Stimulated activated naive CD8-positive, alpha-beta T cell treated with anti-CD3 and anti-CD28 coated beads, Interleukin-15, amount 100 ng/mL, for 72 hours (primary cell): Measurements from ENCODE around the gene XPO5.
A peak's percentile ranks its signal among the peaks of the same experiment; 100 is the strongest.

Experiments
- ATAC-seq: fragments of 150-1000 bp; cut with Tn5 transposase; 2 replicates; pipeline ENCODE4 v1.10.0; 2021; ENCODE audit warnings: mild to moderate bottlenecking, moderate library complexity
- DNase-seq, 2 donors: peaks; one replicate each; pipeline ENCODE4 v3.0.0; 2021 to 2022
- H3K27ac Mint-ChIP-seq, 2 donors: one replicate each; pipeline ENCODE4 v1.8.0; 2022; ENCODE audit warnings: mild to moderate bottlenecking in 2 of 2, mixed read lengths in 2 of 2, moderate library complexity in 2 of 2
- H3K27me3 Mint-ChIP-seq: one replicate; pipeline ENCODE4 v1.8.0; 2022; ENCODE audit warnings: mixed read lengths
- H3K4me1 Mint-ChIP-seq: one replicate; pipeline ENCODE4 v1.8.0; 2022; ENCODE audit warnings: mild to moderate bottlenecking, mixed read lengths
- H3K4me3 Mint-ChIP-seq, 2 donors: one replicate each; pipeline ENCODE4 v1.8.0; 2022; ENCODE audit warnings: mild to moderate bottlenecking in 2 of 2, mixed read lengths in 2 of 2, moderate library complexity in 1 of 2
- H3K9me3 Mint-ChIP-seq, 2 donors: one replicate each; pipeline ENCODE4 v1.8.0; 2022; ENCODE audit warnings: mixed read lengths in 2 of 2

Gene XPO5

GRCh38 chr6:43575772-43576551, at the start of gene XPO5, which contains the start of gene POLH:
XPO5 (minus strand) TSS chr6:43576038; CDS start chr6:43575864, 174 bp downstream.
POLH (plus strand) TSS chr6:43576185; CDS start chr6:43582320, 6,135 bp downstream.
- H3K27me3 Mint-ChIP-seq = no peaks in the 10 kb centered on the region
- DNase-seq (peak; percentile 89), ATAC-seq (peak; percentile 93)
- H3K27ac Mint-ChIP-seq = peak within 1 kb of the TSS; percentile 95 to 98
- no peaks in the 10 kb centered on the region for H3K9me3 Mint-ChIP-seq
- peak within 1 kb of the TSS; percentile 89 to 98 for H3K4me3 Mint-ChIP-seq
- H3K4me1 Mint-ChIP-seq = peaks cover 50% of the 10 kb centered on the region

GRCh38 chr6:43625393-43625992, 49.7 kb upstream of the XPO5 start:
- ATAC-seq = no peak
- Mint-ChIP-seq H3K27ac (peak overlapping the region in 1 of 2 donors; percentile 100), H3K4me1 (peaks cover 51% of the 10 kb centered on the region), H3K4me3 (peak overlapping the region in 1 of 2 donors; percentile 27), H3K9me3 (no peaks in the 10 kb centered on the region), H3K27me3 (no peaks in the 10 kb centered on the region)
- no peak for DNase-seq

DNA sequence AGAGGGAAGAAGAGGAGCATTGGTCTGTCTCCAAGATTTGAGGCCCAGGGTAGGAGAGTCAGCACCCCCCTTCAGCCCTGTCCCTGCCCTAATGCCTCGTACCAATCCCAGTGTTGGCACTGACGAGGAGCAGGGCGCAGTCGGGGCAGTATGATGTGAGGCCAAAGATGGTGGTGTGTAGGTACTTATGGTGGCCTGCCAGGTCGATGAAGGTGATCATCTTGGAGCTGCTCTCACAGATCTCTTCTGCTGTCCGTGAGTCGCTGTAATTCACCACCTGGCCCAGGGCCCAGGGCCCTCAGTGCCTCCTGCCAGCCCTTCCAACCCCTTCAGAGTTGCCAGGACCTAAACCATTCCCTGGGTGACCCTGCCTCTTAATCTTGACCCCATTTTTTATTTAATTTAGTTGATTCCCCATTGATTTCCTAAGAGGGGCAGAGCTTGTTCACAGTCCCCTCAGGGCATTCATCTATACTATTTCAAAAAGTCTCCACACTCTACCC, 49.0 kb upstream of the XPO5 start:
- Mint-ChIP-seq H3K27me3 (no peaks in the 10 kb centered on the region), H3K9me3 (no peaks in the 10 kb centered on the region), H3K4me3 (no peak overlapping the region), H3K27ac (peak overlapping the region in 1 of 2 donors; percentile 50), H3K4me1 (peaks cover 45% of the 10 kb centered on the region)
- ATAC-seq (no peak), DNase-seq (no peak)

GRCh38 chr6:43623880-43624785, 48.3 kb upstream of the XPO5 start:
- ATAC-seq (no peak), DNase-seq (no peak)
- H3K27ac Mint-ChIP-seq = peak overlapping the region; percentile 26 to 65
- H3K9me3 Mint-ChIP-seq = no peaks in the 10 kb centered on the region
- no peak overlapping the region for H3K4me3 Mint-ChIP-seq
- H3K4me1 Mint-ChIP-seq = peaks cover 44% of the 10 kb centered on the region
- H3K27me3 Mint-ChIP-seq = no peaks in the 10 kb centered on the region

GRCh38 chr6:43622541-43622940, 46.7 kb upstream of the XPO5 start:
- H3K27ac Mint-ChIP-seq = peak overlapping the region; percentile 8 to 88
- no peak overlapping the region for H3K4me3 Mint-ChIP-seq
- no peak for ATAC-seq

DNA sequence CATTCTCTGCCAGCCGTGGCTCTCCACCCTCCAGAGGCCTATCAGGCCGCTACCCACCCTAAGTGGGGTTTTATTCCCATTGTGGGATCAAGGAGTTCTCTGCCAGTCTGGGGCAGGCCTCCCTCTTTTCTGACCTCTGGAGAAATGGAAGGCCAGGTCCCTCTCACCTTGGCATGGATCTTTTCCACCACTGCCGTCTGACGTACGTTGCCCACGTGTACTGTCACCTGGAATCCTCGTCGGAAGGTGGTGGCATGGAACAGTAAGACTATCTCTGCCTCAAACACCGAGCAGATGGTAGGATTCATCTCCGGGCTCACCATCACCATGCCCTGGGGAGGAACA, 46.0 kb upstream of the XPO5 start:
- Mint-ChIP-seq H3K4me1 (peaks cover 25% of the 10 kb centered on the region), H3K9me3 (no peaks in the 10 kb centered on the region), H3K27me3 (no peaks in the 10 kb centered on the region), H3K27ac (peak overlapping the region in 1 of 2 donors; percentile 97), H3K4me3 (no peak overlapping the region)
- no peak for DNase-seq
- ATAC-seq = no peak

More at GRCh38 chr6:43622541-43622940, 46.7 kb upstream of the XPO5 start:
- Mint-ChIP-seq H3K9me3 (no peaks in the 10 kb centered on the region), H3K4me1 (peaks cover 33% of the 10 kb centered on the region), H3K27me3 (no peaks in the 10 kb centered on the region)
- DNase-seq = no peak

- H3K4me1 Mint-ChIP-seq = peaks cover 20% of the 10 kb centered on the region
- DNase-seq (no peak), ATAC-seq (peak; percentile 26)
- H3K27ac Mint-ChIP-seq = peak overlapping the region in 1 of 2 donors; percentile 97
- no peak overlapping the region for H3K4me3 Mint-ChIP-seq
- no peaks in the 10 kb centered on the region for H3K9me3 Mint-ChIP-seq
- no peaks in the 10 kb centered on the region for H3K27me3 Mint-ChIP-seq
Observed at GRCh38 chr6:43621078-43621835, 45.4 kb upstream of the XPO5 start.

DNA sequence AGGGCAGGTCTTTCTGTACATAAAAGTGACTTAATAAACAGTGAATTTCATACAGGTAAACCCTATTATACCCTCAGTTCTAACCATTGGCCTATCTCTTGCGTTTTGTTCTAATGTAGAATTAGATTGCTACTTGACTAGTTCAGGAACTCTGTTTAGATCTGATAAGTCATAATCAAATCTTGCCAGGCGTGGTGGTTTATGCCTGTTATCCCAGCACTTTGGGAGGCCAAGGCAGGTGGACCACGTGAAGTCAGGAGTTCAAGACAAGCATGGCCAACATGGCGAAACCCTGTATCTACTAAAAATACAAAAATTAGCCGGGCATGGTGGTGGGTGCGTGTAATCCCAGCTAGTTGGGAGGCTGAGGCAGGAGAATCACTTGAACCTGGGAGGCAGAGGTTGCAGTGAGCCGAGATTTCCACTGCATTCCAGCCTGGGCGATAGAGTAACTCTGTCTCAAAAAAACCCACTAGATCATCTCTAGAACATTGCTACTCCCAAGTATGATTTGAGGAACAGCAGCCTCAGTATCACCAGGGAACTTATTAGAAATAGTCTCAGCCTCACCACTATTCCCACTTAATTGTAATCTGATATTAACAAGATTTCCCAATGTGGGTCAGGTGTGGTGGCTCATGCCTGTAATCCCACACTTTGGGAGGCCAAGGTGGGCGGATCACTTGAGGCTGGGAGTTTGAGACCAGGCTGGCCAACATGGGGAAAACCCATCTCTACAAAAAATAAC, 41.1 kb upstream of the XPO5 start:
- Mint-ChIP-seq H3K4me1 (peaks cover 6% of the 10 kb centered on the region), H3K27me3 (no peaks in the 10 kb centered on the region), H3K4me3 (no peak overlapping the region), H3K9me3 (no peaks in the 10 kb centered on the region), H3K27ac (peak overlapping the region in 1 of 2 donors; percentile 81)
- ATAC-seq (no peak), DNase-seq (no peak)

- Mint-ChIP-seq H3K27me3 (no peaks in the 10 kb centered on the region), H3K27ac (peak overlapping the region in 1 of 2 donors; percentile 56)
Observed at GRCh38 chr6:43614396-43614730, 38.5 kb upstream of the XPO5 start.

DNA sequence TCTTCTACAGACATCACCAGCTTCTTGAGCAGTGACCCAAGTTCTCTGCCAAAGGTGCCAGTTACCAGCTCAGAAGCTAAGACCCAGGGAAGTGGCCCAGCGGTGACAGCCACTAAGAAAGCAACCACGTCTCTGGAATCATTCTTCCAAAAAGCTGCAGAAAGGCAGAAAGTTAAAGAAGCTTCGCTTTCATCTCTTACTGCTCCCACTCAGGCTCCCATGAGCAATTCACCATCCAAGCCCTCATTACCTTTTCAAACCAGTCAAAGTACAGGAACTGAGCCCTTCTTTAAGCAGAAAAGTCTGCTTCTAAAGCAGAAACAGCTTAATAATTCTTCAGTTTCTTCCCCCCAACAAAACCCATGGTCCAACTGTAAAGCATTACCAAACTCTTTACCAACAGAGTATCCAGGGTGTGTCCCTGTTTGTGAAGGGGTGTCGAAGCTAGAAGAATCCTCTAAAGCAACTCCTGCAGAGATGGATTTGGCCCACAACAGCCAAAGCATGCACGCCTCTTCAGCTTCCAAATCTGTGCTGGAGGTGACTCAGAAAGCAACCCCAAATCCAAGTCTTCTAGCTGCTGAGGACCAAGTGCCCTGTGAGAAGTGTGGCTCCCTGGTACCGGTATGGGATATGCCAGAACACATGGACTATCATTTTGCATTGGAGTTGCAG, 38.0 kb upstream of the XPO5 start:
- Mint-ChIP-seq H3K27ac (peak overlapping the region in 1 of 2 donors; percentile 56), H3K4me3 (no peak overlapping the region), H3K9me3 (no peaks in the 10 kb centered on the region)

More at GRCh38 chr6:43614396-43614730, 38.5 kb upstream of the XPO5 start:
- ATAC-seq = no peak
- Mint-ChIP-seq H3K4me1 (no peaks in the 10 kb centered on the region), H3K9me3 (no peaks in the 10 kb centered on the region), H3K4me3 (no peak overlapping the region)
- DNase-seq = no peak

GRCh38 chr6:43610431-43610830, 34.6 kb upstream of the XPO5 start:
- H3K4me1 Mint-ChIP-seq = peaks cover 5% of the 10 kb centered on the region
- no peak overlapping the region for H3K4me3 Mint-ChIP-seq
- no peaks in the 10 kb centered on the region for H3K9me3 Mint-ChIP-seq
- peak overlapping the region in 1 of 2 donors; percentile 61 for H3K27ac Mint-ChIP-seq
- no peaks in the 10 kb centered on the region for H3K27me3 Mint-ChIP-seq
- no peak for ATAC-seq
- no peak for DNase-seq

More for the DNA sequence above, 38.0 kb upstream of the XPO5 start:
- Mint-ChIP-seq H3K27me3 (no peaks in the 10 kb centered on the region), H3K4me1 (no peaks in the 10 kb centered on the region)
- DNase-seq (no peak), ATAC-seq (no peak)

DNA sequence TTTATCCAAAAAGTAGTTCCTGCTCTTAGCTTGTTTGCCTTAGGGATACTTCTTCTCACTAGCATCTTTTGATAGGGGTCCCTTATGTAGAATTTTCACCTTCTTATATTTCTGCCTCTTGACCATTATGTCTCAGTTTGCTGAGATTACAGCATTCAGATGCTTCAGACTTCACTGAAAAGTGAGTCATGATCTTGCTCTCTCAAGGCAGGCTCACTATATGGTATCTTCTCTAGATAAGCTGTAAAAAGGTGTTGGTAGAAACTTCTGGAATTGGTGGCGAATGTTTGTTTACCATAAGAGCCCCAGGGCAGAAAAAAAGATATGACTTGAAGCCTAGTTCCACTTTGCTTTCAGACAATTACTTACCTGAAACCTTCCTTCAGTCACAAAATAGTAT, 33.6 kb upstream of the XPO5 start:
- Mint-ChIP-seq H3K27ac (no peak overlapping the region), H3K27me3 (no peaks in the 10 kb centered on the region), H3K4me1 (peaks cover 5% of the 10 kb centered on the region), H3K4me3 (no peak overlapping the region), H3K9me3 (no peaks in the 10 kb centered on the region)
- ATAC-seq = no peak
- DNase-seq = no peak

- DNase-seq (no peak), ATAC-seq (no peak)
- Mint-ChIP-seq H3K4me3 (no peak overlapping the region), H3K9me3 (no peaks in the 10 kb centered on the region), H3K27me3 (no peaks in the 10 kb centered on the region), H3K27ac (peak overlapping the region in 1 of 2 donors; percentile 26), H3K4me1 (peaks cover 5% of the 10 kb centered on the region)
Observed at GRCh38 chr6:43608807-43609206, 33.0 kb upstream of the XPO5 start.

DNA sequence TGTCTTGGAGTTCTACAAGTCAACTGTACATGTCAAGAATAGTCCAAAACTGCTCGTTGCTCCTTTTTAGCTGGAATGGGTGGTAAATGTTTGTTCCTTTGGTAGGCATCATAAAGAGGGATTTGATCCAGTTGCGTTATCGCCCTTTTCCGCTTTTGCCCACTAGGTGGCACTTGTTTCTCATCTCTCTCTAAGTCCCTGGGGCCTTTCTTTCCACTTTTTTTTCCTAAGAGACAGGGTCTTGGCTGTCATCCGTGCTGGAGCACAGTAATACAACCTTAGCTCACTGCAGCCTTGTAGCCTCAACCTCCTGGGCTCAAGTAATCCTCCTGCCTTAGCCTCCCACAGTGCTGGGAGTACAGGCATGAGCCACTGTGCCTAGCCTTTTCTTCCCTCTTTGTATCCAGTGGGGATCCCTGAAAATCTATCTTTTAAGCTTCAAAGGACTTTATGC, 32.5 kb upstream of the XPO5 start:
- H3K27ac Mint-ChIP-seq = no peak overlapping the region
- no peaks in the 10 kb centered on the region for H3K27me3 Mint-ChIP-seq
- peak in 1 of 2 donors; percentile 36 for DNase-seq
- peak; percentile 57 for ATAC-seq
- peaks cover 5% of the 10 kb centered on the region for H3K4me1 Mint-ChIP-seq
- no peak overlapping the region for H3K4me3 Mint-ChIP-seq
- H3K9me3 Mint-ChIP-seq = no peaks in the 10 kb centered on the region
